Sigmoid colon (tissue), 7 donors: ENCODE results near the gene PRTG. TPM values are rescaled to one million over a fixed set of nuclear protein-coding genes. Genes with fewer than 3 reads are reported as not detected.

Experiments
- DNase-seq: peaks from one replicate; pipeline ENCODE4 v3.0.0-alpha.2; 2019
- H3K27ac ChIP-seq, 4 donors: fragments of 200-600 bp; sonication (generic); one replicate each; pipeline ENCODE4 v1.5.1; 2016 to 2019; ENCODE audit warnings: mild to moderate bottlenecking in 1 of 4
- H3K27me3 ChIP-seq, 3 donors: fragments of 200-600 bp; sonication (generic); one replicate each; pipeline ENCODE4 v1.5.1; 2019; ENCODE audit warnings: mild to moderate bottlenecking in 1 of 3
- H3K36me3 ChIP-seq, 4 donors: fragments of 200-600 bp; sonication (generic); one replicate each; pipeline ENCODE4 v1.5.1; 2016 to 2019
- H3K4me1 ChIP-seq, 4 donors: fragments of 200-600 bp; sonication (generic); one replicate each; pipeline ENCODE4 v1.5.1; 2017 to 2019
- H3K4me3 ChIP-seq, 4 donors: fragments of 200-600 bp; sonication (generic); one replicate each; pipeline ENCODE4 v1.5.1; 2017 to 2019; ENCODE audit warnings: mild to moderate bottlenecking in 2 of 4, moderate library complexity in 1 of 4
- H3K9me3 ChIP-seq, 4 donors: fragments of 200-600 bp in 3 of 4; sonication (generic) in 3 of 4; one replicate each; pipeline versions ENCODE4 v1.5.1 to v1.6.1; 2013 to 2019
- CTCF ChIP-seq, 4 experiments: fragments of 450-650 bp in 3 of 4; fragments of 200-600 bp in 1 of 4; IDR thresholded peaks; one replicate each; pipeline ENCODE4 v1.5.1; 2016 to 2019; ENCODE audit warnings: antibody characterized with exemption in 4 of 4, mild to moderate bottlenecking in 3 of 4, moderate library complexity in 2 of 4
- EP300 ChIP-seq, 4 donors: sonication (generic); formaldehyde crosslinking; IDR thresholded peaks; one replicate each; pipeline ENCODE4 v1.6.1; 2017; ENCODE audit warnings: antibody characterized with exemption in 4 of 4
- POLR2A ChIP-seq, 2 donors: fragments of 450-650 bp; IDR thresholded peaks; one replicate each; pipeline ENCODE4 v1.6.1; 2016; ENCODE audit warnings: antibody characterized with exemption in 2 of 2, mild to moderate bottlenecking in 2 of 2, moderate library complexity in 2 of 2
- POLR2AphosphoS5 ChIP-seq, 4 donors: sonication (generic); formaldehyde crosslinking; IDR thresholded peaks; one replicate each; pipeline ENCODE4 v1.6.1; 2017; ENCODE audit warnings: antibody characterized with exemption in 4 of 4
- WGBS, 2 donors: extraction: QIAGEN DNeasy Blood & Tissue Kit; methylation state at CpG; one replicate each; pipeline ENCODE4 v1.1.7; 2013; 5-methylcytosine and 5-hydroxymethylcytosine counted together
- intact Hi-C: fragments of 100-400 bp; cut with DNase I; formaldehyde crosslinking; loops from one replicate; pipeline ENCODE4 v1.15.1; 2023
- polyA plus RNA-seq, 3 donors: library from polyadenylated mRNA; stranded (reverse); fragments of 200-250 nt; gene quantifications; one replicate each; pipeline ENCODE4 v1.2.3, GENCODE V29; 2013
- total RNA-seq, 4 donors: library from RNA; depleted of rRNA; stranded (reverse); fragments of >200 nt; gene quantifications; one replicate each; pipeline ENCODE4 v1.1.0, GENCODE V29; 2016
- donor health status: healthy with polysubstance abuse.
- donor health status: Bipolar disorder and iron deficiency.
- donor health status: healthy.

PRTG gene
- total and polyA plus RNA-seq, 7 donors: 0.42 to 5.3 (median 2.1) TPM; not detected in 2

- intact Hi-C loops: loop anchor here (2.0 to 5.0 kb wide), 2 partner anchors 55 to 89 kb away; no protein-coding TSS in a partner anchor
- Histone ChIP-seq H3K4me3 (peak overlapping the region; percentile 59 to 82 (median 64)), H3K9me3 (no peaks in the 10 kb centered on the region), H3K27ac (peak overlapping the region; percentile 91 to 95 (median 94)), H3K4me1 (peaks cover 0 to 27% (median 19%) of the 10 kb centered on the region in 4 donors), H3K27me3 (no peaks in the 10 kb centered on the region), H3K36me3 (no peaks in the 10 kb centered on the region)
- TF ChIP-seq CTCF (IDR thresholded peaks at IDR 0.05) (no peak), POLR2AphosphoS5 (IDR thresholded peaks at IDR 0.05) (no peak), POLR2A (IDR thresholded peaks at IDR 0.05) (no peak), EP300 (IDR thresholded peaks at IDR 0.05) (no peak)
- peak; percentile 66 for DNase-seq
- 5 to 6% methylated on average over 65 of the region's 65 CpGs for WGBS, 2 donors
These were observed 155.5 kb downstream of the PRTG start for GRCh38 chr15:55587321-55588069.

GRCh38 chr15:55586808-55587207 is 156.1 kb downstream of the PRTG start:
- Histone ChIP-seq H3K27ac (no peak overlapping the region), H3K9me3 (no peaks in the 10 kb centered on the region), H3K27me3 (no peaks in the 10 kb centered on the region), H3K36me3 (no peaks in the 10 kb centered on the region), H3K4me3 (peak overlapping the region; percentile 59 to 82 (median 64)), H3K4me1 (peaks cover 0 to 27% (median 19%) of the 10 kb centered on the region in 4 donors)
- no peak for TF ChIP-seq POLR2AphosphoS5 (IDR thresholded peaks at IDR 0.05)
- no peak for TF ChIP-seq POLR2A (IDR thresholded peaks at IDR 0.05)
- TF ChIP-seq EP300 (IDR thresholded peaks at IDR 0.05): no peak
- TF ChIP-seq CTCF (IDR thresholded peaks at IDR 0.05): no peak
- 73 to 83% methylated on average over 3 of the region's 3 CpGs for WGBS, 2 donors
- intact Hi-C loops: loop anchor here (5.0 kb wide), 1 partner anchor 55 kb away; no protein-coding TSS in a partner anchor
- no peak for DNase-seq

GRCh38 chr15:55576943-55577342 is 166.0 kb downstream of the PRTG start:
- WGBS, 2 donors: 68 to 85% methylated on average over 6 of the region's 6 CpGs
- H3K4me1 ChIP-seq: no peaks in the 10 kb centered on the region
- intact Hi-C loops: no loop called here
- H3K27me3 ChIP-seq: no peaks in the 10 kb centered on the region
- H3K36me3 ChIP-seq: no peaks in the 10 kb centered on the region
- H3K27ac ChIP-seq: no peak overlapping the region
- H3K9me3 ChIP-seq: no peaks in the 10 kb centered on the region
- DNase-seq: no peak
- no peak overlapping the region for H3K4me3 ChIP-seq
- TF ChIP-seq POLR2AphosphoS5 (IDR thresholded peaks at IDR 0.05): no peak
- TF ChIP-seq POLR2A (IDR thresholded peaks at IDR 0.05): no peak
- no peak for TF ChIP-seq EP300 (IDR thresholded peaks at IDR 0.05)
- TF ChIP-seq CTCF (IDR thresholded peaks at IDR 0.05): no peak

GRCh38 chr15:55574096-55574495 is 168.9 kb downstream of the PRTG start:
- TF ChIP-seq CTCF (IDR thresholded peaks at IDR 0.05) (no peak), EP300 (IDR thresholded peaks at IDR 0.05) (no peak), POLR2A (IDR thresholded peaks at IDR 0.05) (no peak), POLR2AphosphoS5 (IDR thresholded peaks at IDR 0.05) (no peak)
- Histone ChIP-seq H3K36me3 (no peaks in the 10 kb centered on the region), H3K27me3 (no peaks in the 10 kb centered on the region), H3K27ac (no peak overlapping the region), H3K4me3 (no peak overlapping the region), H3K9me3 (no peaks in the 10 kb centered on the region), H3K4me1 (no peaks in the 10 kb centered on the region)
- DNase-seq: no peak
- intact Hi-C loops: no loop called here
- WGBS, 2 donors: 66 to 84% methylated on average over 2 of the region's 2 CpGs
